ENCODE data around the gene LAMA5.

Gene LAMA5

DNA sequence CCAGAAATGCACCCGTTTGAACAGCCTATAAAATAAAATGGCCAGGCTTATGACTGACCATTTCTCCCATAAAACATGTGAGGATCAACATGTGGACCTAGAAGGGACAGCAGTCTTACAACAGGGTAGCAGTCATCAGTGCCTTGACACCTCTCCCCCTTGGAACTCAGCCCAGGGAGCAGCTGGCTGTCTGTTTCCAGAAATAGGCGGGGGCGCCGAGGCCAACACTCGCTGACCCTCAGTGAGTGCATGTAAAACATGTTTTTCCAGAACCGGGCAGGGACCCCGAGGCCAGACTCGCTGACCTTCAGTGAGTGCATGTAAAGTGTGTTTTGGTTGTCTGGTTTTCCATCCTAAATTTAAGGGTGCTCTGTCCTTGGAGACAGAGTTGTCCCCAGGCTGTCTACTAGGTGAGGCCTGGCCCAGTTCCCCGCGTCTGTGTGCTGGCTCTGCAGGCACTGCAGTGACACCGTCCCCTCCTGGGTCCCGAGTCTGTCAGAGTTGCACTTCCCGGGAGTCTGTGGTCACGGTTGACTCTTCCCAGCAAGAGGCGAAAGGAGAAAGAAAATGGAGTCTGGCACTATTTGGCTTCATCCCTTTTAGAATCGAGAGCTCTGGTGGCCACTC, 84.1 kb downstream of the LAMA5 start:
- no peak for DNase-seq

DNA sequence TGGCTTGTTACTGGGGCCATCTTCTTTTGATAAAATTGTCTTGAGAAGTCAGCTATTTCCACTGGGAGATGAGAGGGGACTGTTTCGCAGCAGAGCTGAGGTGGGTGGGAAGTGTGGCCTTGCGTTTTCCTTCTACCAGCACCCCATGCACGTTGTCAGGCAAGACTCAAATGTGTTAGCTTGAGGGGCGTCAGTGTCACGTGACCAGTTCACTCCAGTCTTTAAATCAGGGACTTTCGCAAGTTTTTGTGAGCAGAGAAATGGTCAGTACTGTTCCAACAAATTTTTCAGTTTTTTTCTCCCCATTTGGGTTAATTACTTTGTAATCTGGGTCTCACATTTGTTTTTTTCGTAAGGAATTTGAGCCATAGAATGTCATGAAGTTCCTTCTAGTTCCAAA, 85.0 kb downstream of the LAMA5 start:
- no peak for DNase-seq

DNA sequence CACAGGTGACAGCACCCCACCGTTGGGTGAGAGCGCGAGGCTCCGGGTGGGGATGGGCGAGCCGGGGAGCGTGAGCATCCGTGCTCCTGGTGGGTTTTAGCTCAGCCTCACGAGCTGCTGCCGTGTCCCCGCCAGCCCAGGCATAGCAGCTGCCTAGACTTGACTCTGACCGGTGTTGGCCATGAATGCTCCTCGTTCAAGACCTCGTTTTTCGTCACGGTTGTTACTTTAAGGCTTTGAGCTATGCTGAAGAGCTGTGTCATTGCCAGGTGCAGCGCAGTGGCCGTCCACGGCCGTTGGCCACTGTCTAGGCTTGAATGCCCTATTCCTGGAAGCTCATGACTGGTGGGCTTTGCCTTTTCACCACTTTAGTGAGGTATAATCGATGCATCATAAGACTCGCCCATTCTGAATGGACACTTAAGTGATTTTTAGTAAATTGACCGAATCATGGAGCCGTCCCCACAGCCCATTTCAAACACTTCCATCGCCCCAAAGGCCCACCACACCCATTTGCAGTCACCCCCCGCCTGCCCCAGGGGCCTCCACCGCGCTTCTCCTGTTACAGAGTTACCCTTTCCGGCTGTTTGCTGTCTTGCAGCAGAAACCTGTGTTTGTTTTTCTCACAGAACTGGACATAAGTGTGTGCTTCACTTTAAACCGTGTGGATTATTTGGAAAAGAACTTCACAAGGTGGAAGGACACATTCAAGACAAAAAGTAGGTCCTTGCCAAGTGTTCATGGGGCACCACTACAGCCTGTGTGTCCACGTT, 85.8 kb downstream of the LAMA5 start:
- no peak for DNase-seq

DNA sequence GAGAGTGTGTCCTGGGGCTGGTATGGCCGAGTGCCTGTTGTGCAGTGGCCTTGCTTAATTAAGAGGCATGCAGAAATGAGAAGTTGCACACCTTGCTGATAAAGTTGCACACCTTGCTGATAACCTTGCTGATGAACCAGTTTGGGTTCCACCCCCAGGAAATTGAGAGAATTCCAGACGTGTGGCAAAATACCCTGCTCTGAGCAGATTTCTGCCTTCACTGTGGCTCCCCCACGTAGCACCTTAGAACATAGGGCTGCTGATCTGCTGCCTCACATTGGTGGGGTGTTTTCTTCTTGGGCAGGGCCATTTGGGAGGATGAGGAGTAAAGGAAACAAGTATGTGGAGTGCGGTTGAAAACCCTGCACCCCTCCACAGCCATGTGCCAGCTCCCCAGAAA, 86.8 kb downstream of the LAMA5 start:
- DNase-seq = no peak

DNA sequence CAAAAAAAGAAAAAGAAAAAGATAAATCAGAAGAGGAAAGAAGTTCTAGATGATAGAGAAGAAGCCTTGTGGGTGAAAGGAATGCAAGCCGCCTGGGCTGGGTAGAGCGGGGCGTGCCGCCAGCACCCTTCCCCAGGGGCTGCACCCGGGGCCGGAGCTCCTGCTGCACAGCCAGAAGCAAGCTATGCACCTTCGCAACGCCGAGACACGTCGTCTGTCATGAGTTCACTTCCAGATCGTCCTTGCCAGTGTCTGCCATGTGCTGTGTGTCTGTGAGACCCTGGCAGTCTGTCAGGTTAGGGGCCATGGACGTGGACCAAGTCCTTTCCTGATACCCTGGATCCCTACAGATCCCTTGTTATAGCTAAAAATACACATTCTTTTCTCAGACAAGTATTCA, 89.9 kb downstream of the LAMA5 start:
- no peak for DNase-seq

DNA sequence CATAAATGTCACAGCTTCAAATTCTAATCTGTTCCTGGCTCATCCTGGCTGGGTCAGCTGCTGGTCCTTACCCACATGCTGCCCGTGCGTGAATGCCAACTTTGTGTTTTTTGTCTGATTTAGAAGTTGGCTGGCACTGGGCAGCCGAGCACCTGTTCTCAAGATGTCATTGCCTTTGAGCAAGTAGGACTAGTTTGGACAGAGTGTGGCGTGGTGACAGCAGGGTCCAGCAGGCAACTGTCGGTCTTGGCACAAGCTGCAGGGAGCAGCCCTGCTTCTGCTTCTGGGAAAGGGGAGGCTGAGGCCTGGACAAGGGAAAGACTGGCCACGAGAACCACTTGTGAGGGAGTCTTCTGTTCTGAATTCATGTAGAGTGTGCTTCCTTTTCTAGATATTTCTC, 90.7 kb downstream of the LAMA5 start:
- no peak for DNase-seq

DNA sequence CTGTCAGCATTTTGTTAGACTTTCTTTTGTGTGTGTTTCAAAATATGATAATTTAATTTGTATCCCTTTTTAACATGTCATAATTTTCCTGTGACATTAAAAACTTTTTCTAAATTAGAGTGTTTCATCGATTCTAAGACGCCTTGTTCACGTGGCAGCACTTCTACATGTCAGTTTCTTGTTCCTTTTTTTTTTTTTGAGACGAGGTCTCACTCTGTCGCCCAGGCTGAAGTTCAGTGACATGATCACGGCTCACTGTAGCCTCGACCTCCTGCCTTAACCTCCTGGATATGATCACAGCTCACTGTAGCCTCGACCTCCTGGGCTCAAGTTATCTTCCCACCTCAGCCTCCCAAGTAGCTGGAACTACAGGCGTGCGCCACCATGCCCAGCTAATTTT, 91.9 kb downstream of the LAMA5 start:
- DNase-seq = no peak

DNA sequence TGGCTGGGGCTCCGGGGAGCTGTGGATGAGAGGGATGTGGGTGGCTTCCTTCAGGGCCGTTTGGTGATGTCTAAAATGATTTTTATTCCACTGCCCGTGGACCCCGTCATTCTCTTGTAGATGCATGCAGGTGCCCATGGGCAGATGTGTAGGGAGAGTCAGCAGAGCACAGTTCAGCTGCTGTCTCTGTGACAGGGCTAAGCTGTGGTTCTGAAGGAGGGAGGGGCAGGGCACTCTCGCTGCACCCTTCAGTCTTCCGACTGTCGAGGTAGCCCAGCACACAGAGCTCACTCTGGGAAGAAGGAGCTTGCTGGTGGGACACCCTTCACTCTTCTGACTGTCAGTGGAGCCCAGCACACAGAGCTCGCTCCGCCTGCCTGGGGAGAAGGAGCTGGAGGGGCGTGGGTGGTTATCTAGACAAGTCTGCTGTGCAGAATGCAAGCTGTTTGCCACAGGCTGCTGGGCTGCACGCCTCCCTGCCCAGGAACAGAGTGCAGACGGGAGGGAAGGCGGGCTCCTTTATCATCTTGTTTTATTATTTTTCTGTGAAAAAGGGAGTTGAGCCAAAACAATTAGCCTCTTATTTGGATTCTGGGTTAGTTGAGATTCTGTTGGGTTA, 92.7 kb downstream of the LAMA5 start:
- no peak for DNase-seq

DNA sequence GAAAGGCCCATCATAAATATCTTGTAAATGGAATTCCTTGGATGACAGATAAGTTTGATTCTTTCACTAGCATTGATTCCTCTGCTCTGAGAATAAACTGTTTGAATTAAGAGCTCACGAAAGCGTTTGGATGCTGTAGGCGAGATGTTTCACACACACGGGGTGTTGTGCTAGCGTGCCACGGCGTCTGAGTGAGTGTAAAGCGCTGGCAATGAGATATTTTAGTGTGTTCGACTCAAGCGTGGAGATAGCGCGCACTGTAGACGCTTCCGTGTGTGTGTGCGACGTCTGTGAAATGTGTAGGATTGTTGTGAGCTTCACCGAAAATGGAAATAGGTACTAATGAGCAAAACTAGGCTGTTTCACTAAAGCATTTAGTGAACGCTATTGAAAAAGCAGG, 93.7 kb downstream of the LAMA5 start:
- no peak for DNase-seq

DNA sequence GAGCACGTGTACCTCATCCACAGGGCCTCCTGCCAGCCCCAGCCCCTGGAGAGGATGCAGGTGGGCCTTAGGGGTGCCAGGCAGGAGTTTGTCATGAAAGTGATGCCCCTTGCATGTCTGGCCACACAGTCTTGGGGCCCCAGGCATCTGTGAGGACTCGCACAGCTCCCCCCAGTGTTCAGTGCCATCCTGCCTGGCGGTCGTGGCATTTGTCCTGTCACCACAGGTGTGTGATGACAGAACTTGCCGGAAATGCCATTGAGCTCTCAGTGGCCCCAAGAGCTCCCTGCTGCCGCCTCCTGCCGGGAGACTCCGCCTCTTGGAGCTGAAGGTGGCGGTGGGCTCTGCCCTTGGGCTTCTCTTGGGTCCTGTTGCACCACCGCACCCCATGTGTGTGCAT, 94.9 kb downstream of the LAMA5 start:
- DNase-seq = no peak

DNA sequence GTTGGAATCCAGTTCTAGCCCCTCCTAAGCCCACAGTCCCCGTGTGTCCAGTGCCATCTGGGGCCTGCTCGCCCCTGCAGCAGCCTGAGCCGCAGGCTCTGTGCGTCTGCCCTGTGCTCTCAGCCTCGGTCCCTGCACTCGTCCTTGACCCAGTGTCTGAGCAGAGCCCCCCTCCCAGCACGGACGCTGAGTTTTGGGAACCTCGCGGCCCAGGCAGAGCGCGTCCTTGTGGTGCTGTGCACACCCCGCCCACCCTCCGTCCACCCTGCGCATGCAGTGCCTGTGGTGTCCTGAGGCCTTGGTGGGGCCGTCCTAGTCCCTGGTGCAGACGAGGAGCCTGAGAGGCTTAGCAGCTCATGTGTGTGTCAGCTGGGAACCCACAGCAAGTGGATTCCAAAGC, 97.2 kb downstream of the LAMA5 start:
- DNase-seq = no peak

DNA sequence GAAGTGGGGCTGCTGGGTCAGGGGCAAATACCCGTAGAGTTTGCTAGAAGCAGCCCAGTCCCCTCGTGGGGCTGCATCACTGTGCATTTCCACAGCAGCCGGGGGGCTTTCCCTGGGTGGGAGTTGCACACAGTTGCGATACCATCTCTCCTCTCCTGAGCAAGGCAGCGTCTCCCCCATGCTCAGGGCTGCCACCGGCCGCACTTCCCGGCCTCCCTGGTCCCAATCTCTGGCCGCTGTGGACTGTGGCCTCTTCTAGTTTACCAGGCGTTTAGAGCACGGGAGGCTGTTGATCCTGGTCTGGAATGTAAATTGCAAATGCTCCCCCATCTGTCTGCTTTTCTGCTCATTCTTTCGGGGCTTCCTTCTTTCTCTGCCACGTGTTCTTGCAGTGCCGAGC, 97.7 kb downstream of the LAMA5 start:
- DNase-seq = no peak

DNA sequence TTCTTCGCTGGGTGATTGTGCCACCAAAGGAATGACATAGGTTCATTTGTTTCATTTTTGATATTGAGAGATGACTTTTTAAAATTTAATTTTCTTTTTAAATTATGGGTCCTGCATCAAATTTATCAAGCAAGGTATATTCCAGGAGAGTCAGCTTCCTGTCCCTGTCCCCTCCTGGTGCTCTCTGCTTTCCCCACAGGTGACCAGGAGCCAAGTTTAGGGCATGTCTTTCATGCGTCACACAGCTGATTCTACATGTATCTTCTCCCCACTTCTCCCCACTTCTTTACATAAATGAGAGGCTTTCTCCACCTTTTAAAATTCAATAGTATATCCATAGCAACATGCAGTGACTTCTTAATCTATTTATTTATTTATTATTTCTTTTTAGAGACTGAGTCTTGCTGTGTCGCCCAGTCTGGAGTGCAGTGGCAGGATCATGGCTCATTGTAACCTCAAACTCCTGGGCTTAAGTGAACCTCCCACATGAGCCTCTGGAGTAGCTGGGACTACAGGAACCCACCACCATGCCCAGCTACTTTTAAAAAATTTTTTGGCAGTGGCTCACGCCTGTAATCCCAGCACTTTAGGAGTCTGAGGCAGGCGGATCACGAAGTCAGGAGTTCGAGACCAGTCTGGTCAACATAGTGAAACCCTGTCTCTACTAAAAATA, 98.7 kb downstream of the LAMA5 start:
- no peak for DNase-seq

DNA sequence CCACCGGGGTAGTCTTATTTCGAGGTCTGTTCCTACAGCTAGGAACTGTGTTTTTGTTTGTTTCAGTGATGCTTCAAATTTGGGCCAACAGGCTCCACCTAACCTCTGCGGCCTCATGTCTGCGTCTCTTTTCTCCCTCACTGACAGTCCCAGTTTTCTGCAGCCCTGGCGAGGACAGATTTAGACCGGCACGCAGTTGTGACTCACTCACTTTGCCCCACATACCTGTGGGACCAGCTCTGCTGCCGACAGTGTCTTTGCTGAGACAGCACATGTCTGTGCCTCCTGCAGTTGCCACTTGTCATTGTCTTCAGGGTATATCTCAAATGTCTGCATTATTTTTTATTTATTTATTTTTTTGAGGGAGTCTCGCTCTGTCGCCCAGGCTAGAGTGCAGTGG, 99.6 kb downstream of the LAMA5 start:
- DNase-seq = no peak

DNA sequence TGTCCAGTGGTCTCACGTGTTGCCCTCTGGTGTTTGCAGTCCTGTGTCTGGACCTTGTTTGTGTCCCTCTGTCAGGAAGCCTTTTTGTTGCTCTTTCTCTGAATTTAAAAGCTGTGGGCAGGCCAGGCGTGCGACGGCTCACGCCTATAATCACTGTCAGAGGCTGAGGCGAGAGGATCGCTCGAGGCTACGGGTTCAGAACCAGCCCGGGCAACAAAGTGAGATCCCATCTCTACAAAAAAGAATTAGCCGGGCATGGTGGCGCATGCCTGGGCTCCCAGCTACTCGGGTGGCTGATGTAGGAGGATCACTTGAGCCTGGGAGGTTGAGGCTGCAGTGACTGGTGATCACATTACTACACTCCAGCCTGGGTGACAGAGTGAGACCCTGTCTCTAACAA, 100.3 kb downstream of the LAMA5 start:
- DNase-seq = no peak

DNA sequence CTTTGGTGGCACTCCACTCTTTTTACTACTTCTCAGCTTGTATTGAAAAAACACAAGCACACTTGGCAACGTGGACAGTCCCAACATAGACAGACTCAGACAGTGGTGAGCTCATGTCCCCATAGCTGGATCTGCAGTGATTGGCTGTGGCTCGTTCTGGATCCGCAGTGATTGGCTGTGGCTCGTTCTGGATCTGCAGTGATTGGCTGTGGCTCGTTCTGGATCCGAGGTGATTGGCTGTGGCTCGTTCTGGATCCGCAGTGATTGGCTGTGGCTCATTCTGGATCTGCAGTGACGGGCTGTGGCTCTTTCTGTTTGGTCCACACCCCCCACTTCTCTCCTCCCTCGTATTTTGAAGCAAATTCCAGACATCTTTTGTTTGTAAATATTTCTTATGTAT, 100.8 kb downstream of the LAMA5 start:
- no peak for DNase-seq

DNA sequence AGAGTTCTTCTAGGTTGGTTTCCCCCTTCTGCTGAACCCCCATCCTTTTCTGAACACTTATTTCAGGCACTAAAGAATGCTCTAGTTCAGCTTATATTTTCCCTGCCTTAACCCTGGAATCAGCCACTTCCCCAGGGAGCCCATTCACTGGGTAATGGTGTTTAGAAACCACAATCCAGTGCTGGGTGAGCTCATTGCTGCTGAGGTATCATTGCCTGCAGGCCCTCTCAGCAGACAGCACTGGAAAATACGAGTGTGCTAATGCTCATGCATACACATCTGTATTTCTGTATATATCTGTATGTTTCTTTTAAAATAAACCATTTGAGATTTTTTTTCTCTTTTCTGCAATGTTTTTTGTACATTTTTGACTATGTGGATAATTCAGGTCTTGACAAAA, 101.7 kb downstream of the LAMA5 start:
- no peak for DNase-seq

DNA sequence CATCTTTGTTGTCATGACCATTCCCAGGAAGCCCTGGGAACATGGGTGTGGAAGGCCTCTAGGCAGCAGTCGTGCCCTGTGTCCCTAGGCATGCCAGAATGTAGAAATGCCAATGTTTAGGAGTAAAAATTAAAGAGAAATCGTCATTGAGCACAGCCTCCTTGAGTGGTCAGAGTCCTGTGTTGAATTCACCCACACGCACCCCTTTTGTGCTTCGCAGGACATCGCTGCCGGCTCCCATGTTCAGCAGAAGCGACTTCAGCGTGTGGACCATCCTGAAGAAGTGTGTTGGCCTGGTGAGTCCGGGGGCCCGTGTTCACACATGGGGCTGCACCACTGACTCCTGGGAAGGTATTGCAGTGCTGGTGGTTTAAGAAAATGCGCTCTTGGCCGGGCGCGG, 103.7 kb downstream of the LAMA5 start:
- no peak for DNase-seq

DNA sequence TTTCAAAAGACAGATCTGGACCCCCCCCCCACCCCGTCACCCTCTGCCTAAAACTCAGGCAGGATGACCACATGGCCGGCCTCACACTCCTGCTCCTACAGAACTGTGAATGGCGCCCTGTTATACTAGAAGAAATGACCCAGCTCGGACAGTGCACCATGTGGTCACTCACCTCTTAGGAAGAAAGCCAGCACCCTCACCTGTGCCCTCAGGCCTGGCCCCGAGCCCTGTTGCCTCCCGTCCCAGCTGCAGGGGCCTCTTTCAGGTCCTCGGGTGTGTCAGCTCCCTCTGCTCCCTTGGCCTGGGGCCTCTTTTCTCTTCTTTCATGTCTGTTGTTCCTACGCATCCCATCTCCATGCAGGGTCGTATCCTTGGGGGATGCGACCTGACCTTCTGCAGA, 105.0 kb downstream of the LAMA5 start:
- no peak for DNase-seq

DNA sequence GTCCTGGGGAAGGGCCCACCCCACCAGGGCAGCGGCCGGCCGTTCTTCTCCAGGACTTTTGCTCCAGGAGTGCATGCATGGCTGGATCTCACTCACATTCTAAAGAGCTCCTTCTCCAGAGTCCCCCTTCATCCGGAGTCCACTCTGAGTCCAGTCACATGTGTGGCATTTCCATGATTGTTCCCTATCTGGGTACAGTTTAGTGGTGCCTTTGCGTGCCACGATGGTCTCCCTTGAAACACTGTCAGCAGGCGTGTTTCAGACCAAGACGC, 107.9 kb downstream of the LAMA5 start:
- no peak for DNase-seq

All from eye (tissue), 1 donor.